Measurements from ENCODE around the gene SPATS2L. TPM values are rescaled to one million over a fixed set of nuclear protein-coding genes. Genes with fewer than 3 reads are reported as not detected.
A peak's percentile ranks its signal among the peaks of the same experiment; 100 is the strongest.

The SPATS2L gene
- total and polyA plus RNA-seq, 2 of the 13 experiments (the other 11 are each of a cell fraction or from before 2014, with no cell fraction given) = 154 to 212 TPM

- TF ChIP-seq ZNF777 (CRISPR knock-in tag; IDR thresholded peaks at IDR 0.05) (no peak), SIN3B (IDR thresholded peaks at IDR 0.05; ENCODE audit: low read length) (no peak), ZBTB7A (CRISPR knock-in tag; IDR thresholded peaks at IDR 0.05) (no peak), ZNF839 (CRISPR knock-in tag; IDR thresholded peaks at IDR 0.05; ENCODE audit: borderline replicate concordance) (0 out of 2 replicates have a peak, but pooled peaks have one; percentile 64), U2AF2 (IDR thresholded peaks at IDR 0.05; ENCODE audit: low read depth, low read length) (0 out of 2 replicates have a peak, but pooled peaks have one; percentile 4), STAG1 (CRISPR knock-in tag; IDR thresholded peaks at IDR 0.05) (0 out of 2 replicates have a peak, but pooled peaks have one; percentile 7), TAF1 (CRISPR knock-in tag; IDR thresholded peaks at IDR 0.05) (peak; percentile 76), ZNF749 (CRISPR knock-in tag; IDR thresholded peaks at IDR 0.05; ENCODE audit: borderline replicate concordance) (no peak; the same call in 1 of the 2 replicates), FOSL2 (CRISPR knock-in tag; IDR thresholded peaks at IDR 0.05) (peak; percentile 74; the same call in 1 of the 2 replicates), HOXA3 (CRISPR knock-in tag; IDR thresholded peaks at IDR 0.05) (no peak; the same call in 1 of the 2 replicates), RXRA (CRISPR knock-in tag; IDR thresholded peaks at IDR 0.05) (no peak; the same call in 1 of the 2 replicates), DR1 (CRISPR knock-in tag; IDR thresholded peaks at IDR 0.05) (no peak), ZNF776 (CRISPR knock-in tag; IDR thresholded peaks at IDR 0.05) (no peak), RBM39 (IDR thresholded peaks at IDR 0.05; ENCODE audit: low read depth, low read length, poor library complexity, severe bottlenecking) (peak; percentile 33), HDAC2 (CRISPR knock-in tag; IDR thresholded peaks at IDR 0.05) (peak; percentile 76), GPN1 (CRISPR knock-in tag; IDR thresholded peaks at IDR 0.05; ENCODE audit: borderline replicate concordance) (no peak), ZNF432 (CRISPR knock-in tag; IDR thresholded peaks at IDR 0.05; ENCODE audit: borderline replicate concordance) (no peak), ZNF484 (CRISPR knock-in tag; IDR thresholded peaks at IDR 0.05; ENCODE audit: borderline replicate concordance, low read depth) (no peak), ZBTB10 (CRISPR knock-in tag; IDR thresholded peaks at IDR 0.05; ENCODE audit: borderline replicate concordance) (no peak), CENPBD1 (CRISPR knock-in tag; IDR thresholded peaks at IDR 0.05; ENCODE audit: borderline replicate concordance, low read depth) (no peak; the same call in 1 of the 2 replicates)
- TF ChIP-seq, protein P1, sequence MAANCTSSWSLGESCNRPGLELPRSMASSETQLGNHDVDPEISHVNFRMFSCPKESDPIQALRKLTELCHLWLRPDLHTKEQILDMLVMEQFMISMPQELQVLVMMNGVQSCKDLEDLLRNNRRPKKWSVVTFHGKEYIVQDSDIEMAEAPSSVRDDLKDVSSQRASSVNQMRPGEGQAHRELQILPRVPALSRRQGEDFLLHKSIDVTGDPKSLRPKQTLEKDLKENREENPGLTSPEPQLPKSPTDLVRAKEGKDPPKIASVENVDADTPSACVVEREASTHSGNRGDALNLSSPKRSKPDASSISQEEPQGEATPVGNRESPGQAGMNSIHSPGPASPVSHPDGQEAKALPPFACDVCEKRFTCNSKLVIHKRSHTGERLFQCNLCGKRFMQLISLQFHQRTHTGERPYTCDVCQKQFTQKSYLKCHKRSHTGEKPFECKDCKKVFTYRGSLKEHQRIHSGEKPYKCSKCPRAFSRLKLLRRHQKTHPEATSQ (CRISPR knock-in tag; IDR thresholded peaks at IDR 0.05; ENCODE audit: borderline replicate concordance) = no peak
- TF ChIP-seq, protein P2, sequence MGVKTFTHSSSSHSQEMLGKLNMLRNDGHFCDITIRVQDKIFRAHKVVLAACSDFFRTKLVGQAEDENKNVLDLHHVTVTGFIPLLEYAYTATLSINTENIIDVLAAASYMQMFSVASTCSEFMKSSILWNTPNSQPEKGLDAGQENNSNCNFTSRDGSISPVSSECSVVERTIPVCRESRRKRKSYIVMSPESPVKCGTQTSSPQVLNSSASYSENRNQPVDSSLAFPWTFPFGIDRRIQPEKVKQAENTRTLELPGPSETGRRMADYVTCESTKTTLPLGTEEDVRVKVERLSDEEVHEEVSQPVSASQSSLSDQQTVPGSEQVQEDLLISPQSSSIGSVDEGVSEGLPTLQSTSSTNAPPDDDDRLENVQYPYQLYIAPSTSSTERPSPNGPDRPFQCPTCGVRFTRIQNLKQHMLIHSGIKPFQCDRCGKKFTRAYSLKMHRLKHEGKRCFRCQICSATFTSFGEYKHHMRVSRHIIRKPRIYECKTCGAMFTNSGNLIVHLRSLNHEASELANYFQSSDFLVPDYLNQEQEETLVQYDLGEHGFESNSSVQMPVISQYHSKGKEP (CRISPR knock-in tag; IDR thresholded peaks at IDR 0.05) = 0 out of 2 replicates have a peak, but pooled peaks have one; percentile 69
Observed at GRCh38 chr2:200306196-200306930, at the start of gene SPATS2L (continued).
